ENCODE measurements around the gene CHCHD10.

GRCh38 chr22:23754980-23755636 lies 12.7 kb downstream of the CHCHD10 start:
- no peak for TF ChIP-seq CTCF (IDR thresholded peaks at IDR 0.05)
- TF ChIP-seq POLR2A (IDR thresholded peaks at IDR 0.05), result no peak
- TF ChIP-seq POLR2AphosphoS5 (IDR thresholded peaks at IDR 0.05), result no peak
